T1000 (cell line): ENCODE measurements around the gene KIAA2012.
A peak's percentile ranks its signal among the peaks of the same experiment; 100 is the strongest.

ENCODE experiments used
- DNase-seq: peaks from one replicate; lab custom pipeline; 2025; ENCODE audit warnings: mixed read lengths; lab: John Stamatoyannopoulos, UW

Gene KIAA2012

DNA sequence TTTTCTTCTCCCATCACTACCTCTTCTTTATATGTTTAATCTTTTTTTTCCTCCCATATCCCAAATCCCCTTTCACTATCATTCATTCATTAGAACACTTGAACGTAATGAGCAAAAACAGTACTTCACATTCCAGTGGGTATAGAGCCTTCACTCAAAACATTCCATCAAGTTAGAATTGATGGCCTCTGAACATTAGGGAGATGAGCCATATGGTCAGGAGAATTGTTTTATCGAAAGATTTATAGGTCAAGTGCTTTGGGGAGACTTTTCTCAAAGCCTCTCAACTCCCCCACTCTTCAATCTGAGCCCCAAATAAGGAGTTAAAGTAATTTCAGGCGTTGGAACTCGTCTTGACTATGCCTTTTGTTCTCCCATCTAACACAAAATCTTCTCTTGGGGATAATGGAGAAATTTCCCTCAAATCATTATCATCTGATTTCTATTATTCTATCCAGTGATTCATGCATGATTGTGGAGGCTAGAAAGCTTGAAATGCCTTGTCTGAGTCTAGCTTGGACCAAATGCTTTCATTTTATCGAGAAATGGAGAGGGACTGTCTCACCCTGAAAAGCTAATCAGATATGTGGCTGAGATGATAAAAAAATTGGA is 79.2 kb downstream of the KIAA2012 start:
- DNase-seq: no peak

DNA sequence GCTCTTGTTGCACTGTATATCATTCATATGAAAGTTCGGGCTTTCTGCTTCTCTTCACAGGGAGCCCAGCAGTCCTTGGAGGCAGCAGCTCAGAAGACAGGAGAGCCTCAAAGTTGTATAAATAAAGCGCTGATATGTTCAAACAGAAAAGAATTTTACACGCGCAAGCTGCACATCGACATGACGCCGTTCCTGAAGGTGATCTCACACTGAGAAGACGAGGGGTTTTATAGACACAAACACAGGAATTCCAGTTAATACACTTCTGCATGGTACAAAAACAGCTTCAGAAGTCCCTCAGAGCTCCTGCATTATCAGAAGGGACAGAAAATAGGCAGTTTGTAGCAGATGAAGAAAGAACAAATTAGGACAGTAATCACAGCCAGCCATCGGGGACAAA is 81.6 kb downstream of the KIAA2012 start:
- no peak for DNase-seq

DNA sequence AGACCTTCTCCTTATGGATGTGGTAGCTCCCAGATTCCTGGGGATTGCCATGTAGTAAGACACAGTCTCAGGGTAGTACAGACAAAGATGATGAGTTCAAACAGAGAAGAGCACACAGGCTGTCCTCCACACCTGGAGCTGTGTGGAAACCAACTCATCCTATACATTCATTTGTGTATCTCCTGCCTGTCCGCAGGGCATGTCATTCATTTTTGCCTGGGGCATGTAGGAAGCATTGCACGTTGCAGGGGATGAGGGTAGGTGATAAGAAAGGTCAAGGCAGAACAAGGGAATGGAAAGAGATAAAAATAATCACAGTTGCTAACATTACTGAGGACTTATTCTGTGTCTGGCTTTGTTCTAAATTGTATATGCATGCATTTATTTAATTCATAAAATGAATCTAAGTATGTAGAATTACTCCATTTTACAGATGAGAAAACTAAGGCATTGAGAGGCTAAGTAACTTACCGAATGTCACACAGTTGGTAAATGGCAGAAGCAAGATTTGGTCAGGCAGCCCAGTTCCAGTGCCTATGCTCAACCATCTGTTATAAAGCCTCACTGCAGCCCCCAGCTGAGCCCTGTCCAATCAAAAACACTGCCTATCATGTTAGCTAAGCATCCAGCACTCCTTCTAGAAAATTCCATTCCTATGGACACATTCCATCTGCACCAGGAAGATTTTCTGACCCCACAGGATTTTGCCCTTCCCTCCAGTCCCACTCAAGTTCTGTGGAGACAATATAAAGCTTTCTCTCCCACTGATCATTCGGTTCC is 84.3 kb downstream of the KIAA2012 start:
- DNase-seq: no peak

DNA sequence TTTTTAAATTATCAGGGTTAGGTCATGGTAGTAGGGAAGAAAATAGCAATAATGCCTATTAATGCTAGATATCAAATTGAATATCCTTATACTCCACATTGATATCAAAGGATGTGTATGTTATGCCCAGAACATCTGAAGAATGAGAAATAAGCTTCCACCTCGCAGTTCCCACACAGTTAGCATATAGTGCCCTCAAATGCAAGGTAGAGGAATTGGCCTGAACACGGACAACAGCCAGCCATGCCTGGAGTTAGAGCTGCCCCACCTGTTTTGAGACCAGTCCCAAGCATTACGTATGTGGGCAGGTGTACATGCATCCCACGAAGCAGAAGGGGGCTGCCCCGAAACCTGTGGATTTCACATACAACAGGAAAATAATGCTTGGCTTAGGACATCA is 85.7 kb downstream of the KIAA2012 start:
- no peak for DNase-seq

DNA sequence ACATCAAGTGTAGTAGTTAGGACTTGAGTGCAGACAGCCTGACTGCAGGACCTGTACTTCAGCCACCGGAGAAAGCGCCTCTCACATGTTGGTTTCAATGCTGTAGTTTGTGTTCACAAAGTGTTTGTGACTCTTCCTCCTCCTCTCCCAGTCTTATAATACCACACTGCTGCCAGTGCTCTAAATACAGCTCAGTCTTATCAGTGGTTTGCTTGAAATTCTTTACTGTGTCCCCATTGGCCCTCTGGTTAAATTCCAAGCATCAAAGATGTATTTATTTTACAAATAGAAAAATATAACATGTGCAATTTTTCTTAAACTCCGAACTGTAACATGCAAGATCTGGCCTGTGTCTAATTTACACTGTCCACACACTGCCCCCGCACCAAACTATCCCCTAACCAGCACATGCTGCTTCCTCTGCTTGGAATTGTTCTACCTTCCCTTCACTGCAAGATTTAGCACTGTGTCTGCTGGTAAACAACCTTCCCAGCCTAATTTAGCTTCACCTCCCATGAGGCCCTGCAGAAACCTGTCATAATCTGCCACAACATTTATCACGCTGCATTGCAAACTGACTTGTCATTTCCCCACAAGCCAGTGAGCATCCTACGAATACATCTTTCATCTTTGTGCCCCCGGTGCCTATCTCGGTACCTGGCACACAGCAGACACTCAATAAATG is 88.2 kb downstream of the KIAA2012 start:
- no peak for DNase-seq

DNA sequence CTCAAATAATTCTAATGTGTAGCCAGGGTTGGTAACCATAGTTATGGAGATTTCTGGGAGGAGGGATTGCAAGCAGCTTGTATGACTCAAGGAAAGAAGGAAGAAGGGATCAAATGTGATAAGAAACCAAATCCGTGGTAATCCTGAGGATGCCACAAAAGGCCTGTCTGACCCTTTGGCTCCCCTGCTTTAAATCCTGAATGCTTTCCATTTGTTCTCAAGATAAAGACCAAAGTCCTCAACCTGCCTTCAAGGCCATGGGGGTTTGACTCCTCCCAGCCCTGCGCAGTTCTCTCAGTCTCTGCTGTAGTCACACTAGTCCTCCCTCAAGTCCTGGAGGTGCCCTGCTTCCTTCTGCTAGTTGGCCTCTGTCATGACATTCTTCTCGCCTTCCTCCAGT is 91.4 kb downstream of the KIAA2012 start:
- DNase-seq: no peak

DNA sequence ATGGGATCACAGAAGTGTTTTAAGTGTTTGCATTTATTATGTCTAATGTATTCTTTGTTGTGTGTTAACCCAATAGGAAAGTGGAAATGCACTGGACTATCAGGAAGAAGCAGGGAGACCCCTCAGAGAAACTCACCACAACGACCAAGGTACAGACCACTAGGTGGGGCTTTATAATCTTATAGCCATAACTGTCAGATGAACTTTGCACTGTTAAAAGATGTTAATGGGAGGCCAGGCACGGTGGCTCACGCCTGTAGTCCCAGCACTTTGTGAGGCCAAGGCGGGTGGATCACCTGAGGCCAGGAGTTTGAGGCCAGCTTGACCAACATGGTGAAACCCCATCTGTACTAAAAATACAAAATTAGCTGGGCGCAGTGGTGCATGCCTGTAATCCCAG is 92.2 kb downstream of the KIAA2012 start:
- DNase-seq: no peak

DNA sequence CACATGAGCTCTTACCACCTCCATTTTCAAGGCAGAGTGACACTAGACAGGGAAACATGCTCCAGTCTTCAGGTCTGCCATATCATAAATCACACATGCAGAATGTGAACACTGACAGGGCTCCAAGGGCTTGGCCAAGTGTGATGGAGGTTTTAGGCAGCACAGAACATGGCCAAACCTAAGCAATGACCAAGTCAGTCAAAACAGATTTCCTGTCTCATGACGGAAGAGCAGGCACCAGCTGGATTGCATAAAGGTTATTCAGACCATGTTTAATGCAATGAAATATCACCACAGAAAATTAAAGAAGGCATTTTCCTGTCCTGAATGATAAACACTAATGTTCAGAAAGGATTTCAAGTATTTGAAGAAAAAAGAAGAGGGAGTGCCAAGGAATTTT is 92.9 kb downstream of the KIAA2012 start:
- no peak for DNase-seq

DNA sequence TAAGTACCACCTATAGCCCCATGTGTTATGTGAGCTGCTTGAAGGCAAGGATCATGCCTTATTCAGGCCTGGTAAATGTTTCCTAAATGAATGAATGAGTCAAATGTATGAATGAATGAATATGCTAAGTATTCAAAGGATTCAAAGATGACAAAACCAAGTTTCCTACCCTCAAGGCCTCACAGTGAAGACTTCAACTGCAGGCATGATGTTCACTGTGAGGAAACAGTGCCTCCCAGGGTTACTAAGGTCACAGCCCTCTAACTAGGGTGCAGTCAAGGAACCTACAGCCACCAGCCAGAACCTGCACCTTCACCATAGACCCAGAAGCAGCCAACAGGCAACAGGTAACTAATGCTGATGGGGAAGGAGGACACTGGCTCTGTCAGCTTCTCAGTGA is 96.1 kb downstream of the KIAA2012 start:
- no peak for DNase-seq

DNA sequence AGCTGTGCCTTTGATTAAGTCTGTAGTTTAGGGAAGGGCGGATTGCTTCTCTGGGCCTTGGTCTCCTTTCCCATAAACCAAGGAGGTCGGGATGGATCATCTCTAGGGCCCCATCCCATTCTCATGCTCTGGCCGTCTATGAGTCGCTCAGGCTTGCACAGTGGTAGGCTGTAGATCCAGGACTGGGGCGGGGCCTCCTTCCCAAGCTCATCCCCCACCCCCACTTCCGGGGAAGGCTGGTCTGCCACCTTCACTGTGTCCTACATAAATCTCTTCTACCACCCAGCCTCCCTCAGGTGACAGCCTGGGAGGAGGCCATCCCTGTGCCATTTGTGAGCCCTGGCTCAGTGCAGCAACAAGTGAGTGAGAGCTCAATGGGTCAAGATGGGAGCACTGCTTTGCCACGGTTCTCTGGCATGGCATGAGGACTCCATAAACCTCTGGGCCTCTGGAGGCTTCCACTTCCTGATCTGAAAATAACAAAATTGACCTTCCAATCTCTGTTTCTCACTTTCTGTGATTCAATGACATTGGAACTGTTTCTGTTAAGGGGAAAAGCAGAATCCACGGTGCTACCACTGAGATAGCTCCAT is 96.9 kb downstream of the KIAA2012 start:
- no peak for DNase-seq

DNA sequence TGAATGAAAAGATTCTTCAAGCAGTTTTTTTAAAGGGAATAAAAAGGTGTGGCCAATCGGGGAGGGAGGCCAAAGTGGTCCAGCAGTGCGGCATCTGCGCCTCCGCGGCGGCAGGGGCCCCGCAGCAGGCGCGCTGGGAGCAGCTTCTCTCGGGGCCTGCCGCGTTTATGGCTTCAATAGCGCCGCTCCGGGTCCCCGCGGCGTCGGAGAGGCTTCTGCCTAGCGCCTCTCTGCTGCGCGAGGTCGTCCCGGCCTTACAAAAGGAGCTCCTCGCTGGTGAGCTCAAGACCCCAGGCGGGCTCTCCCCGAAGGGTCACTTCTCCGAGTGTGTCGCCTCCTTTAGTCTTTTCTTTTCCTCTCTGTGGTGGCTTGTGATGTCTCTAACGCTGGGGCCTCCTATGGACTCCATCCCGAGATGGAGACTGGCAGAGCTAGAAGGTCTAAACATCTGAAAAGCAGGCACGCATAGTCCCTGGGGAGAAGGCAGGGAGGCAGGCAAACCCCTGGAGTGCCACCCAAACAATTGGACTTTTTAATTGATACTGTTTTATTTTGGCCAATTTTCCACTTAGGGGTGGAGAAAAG is 98.3 kb downstream of the KIAA2012 start:
- no peak for DNase-seq

DNA sequence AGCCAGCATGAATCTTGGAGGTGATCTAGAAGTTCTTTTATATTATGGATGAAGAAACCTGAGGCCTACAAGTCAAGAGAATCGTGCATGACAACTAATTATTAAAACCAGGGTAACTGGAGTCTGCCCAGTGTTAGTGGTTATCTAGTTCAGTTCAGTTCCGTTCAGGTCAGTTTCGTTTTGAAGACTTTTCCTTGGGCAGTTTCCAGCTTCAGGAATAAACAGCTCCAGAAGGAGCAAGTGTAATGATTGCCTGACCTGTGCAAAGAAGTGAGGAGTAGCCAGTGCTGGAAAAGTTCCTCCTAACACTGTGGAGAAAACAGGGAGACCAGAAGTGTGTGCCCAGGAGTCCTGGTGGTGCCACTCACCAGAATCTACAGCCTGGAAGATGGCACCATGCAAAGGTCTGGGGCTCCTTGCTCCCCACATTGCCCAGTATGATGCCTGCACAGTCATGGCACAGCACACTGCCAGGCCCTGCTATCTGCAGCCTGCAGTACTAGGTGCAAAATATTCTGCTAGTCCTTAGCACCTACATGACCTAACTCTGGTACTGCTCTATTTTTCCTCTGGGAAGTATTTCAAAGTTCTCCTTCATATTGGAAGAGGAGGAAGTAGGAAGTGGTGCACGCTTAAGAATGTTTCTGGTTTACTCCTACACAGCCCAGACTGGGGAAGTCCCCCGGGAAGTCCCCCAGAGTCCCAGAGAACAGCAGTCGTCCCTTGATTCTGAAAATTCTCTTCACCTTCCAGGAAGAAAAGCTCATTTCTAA is 99.6 kb downstream of the KIAA2012 start:
- DNase-seq: no peak

DNA sequence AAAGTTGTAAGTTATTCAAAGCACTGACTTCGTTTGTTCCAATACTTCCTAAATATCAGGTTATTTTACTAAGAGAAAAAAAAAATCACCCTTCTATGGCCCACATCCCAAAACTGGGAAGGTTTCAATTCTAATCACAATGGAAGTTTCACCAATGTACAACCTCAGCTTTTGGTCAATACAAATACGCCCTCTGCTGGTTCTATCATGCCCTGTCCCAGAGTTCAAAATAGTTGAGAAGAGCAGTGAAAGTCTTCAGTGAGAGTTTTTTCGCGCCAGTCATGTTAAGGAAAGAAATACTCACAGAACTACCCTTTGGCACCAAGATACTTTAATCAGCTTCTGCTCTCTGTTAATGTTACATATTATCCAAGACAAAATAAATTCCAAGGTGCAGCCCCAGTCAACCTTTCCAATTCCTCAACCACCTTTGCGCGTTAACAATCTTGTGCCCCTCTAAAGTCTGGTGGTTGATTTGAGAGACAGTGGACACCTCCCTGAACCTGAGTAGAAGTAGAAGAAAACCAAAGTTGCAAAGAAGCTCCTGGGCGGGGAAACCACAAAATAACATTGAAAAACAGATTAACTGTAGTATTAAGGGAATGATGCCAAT is 105.4 kb downstream of the KIAA2012 start:
- peak; percentile 15 for DNase-seq

DNA sequence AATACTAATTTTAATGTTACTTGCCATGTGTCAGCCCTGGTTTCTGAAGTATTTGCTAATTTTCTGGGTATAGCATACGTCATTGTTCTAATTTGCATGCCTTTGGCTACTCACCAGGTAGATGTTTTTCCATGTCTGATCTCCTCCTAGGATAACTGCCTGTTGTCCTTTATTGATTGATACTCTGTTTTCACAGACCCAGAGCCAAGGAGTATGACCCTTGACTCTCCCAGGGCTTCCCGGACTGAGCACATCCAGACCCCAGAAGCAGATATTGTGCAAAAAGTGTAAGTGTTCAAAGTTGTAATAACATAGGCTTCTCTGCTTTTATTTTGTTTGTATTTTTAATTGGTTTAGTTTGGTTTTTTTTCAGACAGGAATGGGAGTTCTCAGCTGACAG is 111.5 kb downstream of the KIAA2012 start:
- no peak for DNase-seq

DNA sequence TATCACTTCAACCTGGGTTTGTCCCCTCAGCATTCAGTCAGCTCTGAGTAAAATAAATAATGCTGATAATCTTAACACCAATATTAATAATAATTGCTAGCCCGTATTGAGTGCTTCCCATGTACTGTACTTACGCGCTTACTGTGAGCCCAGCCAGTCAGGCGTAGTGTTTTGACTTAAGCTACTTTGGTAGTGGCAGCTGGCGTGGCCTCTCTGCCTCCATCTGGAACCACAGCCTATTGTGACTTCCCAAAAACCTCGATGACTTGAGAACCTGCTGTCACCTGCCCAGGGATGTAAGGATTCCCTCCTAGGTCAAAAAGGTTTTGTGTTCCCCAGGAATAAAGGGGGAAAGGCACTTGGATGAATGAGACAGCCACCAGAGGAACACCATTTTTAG is 112.1 kb downstream of the KIAA2012 start:
- DNase-seq: no peak

DNA sequence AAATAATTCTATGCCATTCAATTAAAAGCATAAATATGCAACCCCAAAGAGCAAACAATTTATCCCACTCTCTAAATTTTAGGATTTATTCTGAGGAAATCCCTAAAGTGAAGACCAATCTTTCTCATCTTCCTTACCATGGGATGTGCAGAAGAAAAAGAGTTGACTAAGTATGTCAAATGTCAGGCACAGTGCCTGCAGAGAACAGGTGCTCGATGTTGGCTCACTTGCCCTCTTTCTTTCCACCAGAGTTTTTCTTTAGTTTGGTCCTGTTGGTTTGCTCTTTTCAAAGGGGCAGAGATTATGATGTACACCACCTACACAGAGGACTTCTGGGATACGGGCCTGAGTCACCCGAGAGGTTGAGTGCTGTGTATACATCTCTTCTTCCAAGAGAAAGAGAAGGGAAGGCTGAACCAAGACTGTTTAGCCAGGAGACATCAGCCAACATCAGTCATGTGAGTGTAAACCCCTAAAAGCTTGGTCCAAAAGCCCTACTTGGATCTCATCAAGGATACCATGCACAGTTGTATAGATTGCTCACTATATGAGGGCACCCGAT is 113.7 kb downstream of the KIAA2012 start:
- no peak for DNase-seq

DNA sequence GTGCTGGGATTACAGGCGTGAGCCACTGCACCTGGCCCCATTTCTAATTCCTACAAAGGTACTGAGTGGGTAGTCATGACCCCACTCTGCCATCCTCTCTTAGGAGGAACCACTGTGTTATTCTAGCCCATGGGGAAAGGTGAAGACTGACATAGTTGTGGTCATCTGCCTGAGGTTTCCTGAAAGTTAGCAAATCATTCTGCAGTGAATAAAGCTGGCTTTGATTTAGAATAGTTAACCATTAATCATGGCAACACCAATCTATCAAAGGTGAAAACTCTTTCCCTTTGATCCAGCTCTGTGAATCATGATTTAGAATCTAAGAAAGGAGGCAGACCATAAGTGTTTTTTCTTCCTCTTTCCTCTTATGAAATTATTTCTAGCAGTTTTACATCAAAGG is 114.5 kb downstream of the KIAA2012 start:
- DNase-seq: no peak

DNA sequence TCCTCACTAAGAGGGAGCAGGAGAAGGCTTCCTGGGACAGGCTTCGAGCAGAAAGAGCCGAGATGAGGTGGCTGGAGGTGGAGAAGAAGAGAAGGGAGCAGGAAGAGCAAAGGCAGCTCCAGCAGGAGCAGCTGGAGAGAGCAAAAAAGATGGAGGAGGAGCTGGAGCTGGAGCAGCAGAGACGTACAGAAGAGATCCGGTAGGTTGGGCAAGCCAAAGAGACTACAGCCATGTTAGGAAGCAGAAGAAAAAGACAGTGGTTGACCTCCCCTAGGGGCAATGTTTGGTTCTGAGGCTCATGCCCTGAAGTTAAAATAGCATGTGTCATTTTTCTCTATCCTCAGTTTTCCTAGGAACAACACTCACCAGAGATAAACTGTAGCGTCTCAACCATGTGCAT is 120.2 kb downstream of the KIAA2012 start:
- no peak for DNase-seq

DNA sequence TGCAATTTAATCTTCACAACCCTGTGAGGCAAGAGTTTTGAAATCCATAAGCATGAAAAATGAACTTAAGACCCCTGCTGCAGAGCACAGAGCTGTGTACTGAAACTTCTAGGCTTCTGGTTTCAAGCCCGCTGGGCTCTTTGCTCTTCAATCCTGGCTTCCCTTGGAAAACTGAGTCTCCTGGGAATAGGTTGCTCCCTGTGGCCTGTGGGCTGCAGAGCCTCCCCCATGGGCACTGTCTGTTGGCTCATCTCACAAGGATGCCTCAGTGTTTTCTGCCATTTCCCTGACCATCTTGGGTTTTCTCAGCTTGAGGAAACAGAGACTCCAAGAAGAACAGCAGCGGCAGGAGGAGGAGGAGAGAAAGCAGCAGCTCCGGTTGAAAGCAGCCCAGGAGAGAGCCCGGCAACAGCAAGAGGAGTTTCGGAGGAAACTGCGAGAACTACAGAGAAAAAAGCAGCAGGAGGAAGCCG is 120.9 kb downstream of the KIAA2012 start:
- DNase-seq: no peak

DNA sequence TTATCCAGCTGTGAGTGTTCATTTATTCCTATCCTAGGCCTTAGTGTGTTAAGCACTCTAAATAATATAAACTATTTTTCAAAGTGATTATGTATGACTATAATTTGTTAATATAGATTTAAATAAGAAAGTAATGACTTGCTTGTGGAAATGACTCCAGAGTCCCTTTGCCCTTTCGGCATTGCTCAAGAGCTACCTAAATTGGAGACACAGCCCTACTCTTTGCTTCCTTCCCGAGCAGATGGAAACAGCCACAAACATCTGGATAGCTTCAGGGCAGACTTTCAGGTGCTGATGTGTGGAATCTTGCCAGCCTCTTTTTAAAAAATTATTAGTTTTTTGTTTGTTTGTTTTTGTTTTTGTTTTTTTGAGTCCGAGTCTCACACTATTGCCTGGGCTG is 121.4 kb downstream of the KIAA2012 start:
- DNase-seq: no peak

DNA sequence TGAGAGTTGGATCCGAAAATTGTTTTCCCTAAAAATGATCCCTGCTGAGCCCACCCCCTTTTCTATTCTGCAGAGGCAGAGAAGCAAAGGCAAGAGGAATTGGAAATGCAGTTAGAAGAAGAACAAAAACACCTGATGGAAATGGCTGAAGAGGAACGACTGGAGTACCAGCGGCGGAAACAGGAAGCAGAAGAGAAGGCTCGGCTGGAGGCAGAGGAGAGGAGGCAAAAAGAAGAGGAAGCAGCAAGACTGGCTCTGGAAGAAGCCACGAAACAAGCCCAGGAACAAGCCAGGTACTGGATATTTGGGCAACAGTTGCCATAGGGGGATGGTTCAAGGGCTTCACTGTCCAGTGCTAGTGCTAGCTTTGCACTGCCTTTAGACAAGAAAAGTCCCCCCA is 123.7 kb downstream of the KIAA2012 start:
- no peak for DNase-seq
